TTC549 (cell line): ENCODE data around the gene SSH3.
"Not testable (repeated sequence)": the region's sequence is repeated elsewhere in the genome, so short reads cannot be mapped to it uniquely, and the experiment has no call there.

Experiments
- FAIRE-seq: peaks from 2 replicates; lab custom pipeline; 2012; peaks lifted over from hg19 to GRCh38; lab: Jason Lieb, UNC

Gene SSH3

GRCh38 chr11:67312187-67313021 is 9.1 kb downstream of the SSH3 start:
- no peak for FAIRE-seq

- no peak for FAIRE-seq
Observed at GRCh38 chr11:67313125-67313890, 10.0 kb downstream of the SSH3 start.

GRCh38 chr11:67314218-67314617 is 10.9 kb downstream of the SSH3 start:
- FAIRE-seq: no peak

- FAIRE-seq: no peak
Observed at GRCh38 chr11:67315325-67315909, 12.1 kb downstream of the SSH3 start.

- FAIRE-seq: no peak
Observed at GRCh38 chr11:67316882-67317204, 13.5 kb downstream of the SSH3 start.

GRCh38 chr11:67317205-67317887 is 14.0 kb downstream of the SSH3 start:
- no peak for FAIRE-seq

GRCh38 chr11:67317888-67318555 is 14.7 kb downstream of the SSH3 start:
- FAIRE-seq: no peak

- FAIRE-seq: not testable (repeated sequence)
Observed at GRCh38 chr11:67318876-67319275, 15.5 kb downstream of the SSH3 start.

- FAIRE-seq: no peak
Observed at GRCh38 chr11:67320011-67320410, 16.7 kb downstream of the SSH3 start.

- FAIRE-seq: no peak
Observed at GRCh38 chr11:67320691-67321090, 17.4 kb downstream of the SSH3 start.

- FAIRE-seq: no peak
Observed at GRCh38 chr11:67321313-67321871, 18.1 kb downstream of the SSH3 start.

- FAIRE-seq: no peak
Observed at GRCh38 chr11:67322049-67322448, 18.7 kb downstream of the SSH3 start.

- FAIRE-seq: no peak
Observed at GRCh38 chr11:67323526-67323925, 20.2 kb downstream of the SSH3 start.

GRCh38 chr11:67332081-67332691 is 28.9 kb downstream of the SSH3 start:
- no peak for FAIRE-seq

GRCh38 chr11:67337257-67337656 is 33.9 kb downstream of the SSH3 start:
- no peak for FAIRE-seq

GRCh38 chr11:67344264-67344663 is 40.9 kb downstream of the SSH3 start:
- no peak for FAIRE-seq

GRCh38 chr11:67345247-67345919 is 42.1 kb downstream of the SSH3 start:
- FAIRE-seq: no peak

GRCh38 chr11:67345920-67346819 is 42.8 kb downstream of the SSH3 start:
- no peak for FAIRE-seq

GRCh38 chr11:67347964-67348749 is 44.8 kb downstream of the SSH3 start:
- no peak for FAIRE-seq
